Midbrain (tissue), 1 donor: ENCODE measurements around the gene SECTM1.

ENCODE experiments used
- DNase-seq: peaks from one replicate; lab custom pipeline; 2025; lab: John Stamatoyannopoulos, UW

The SECTM1 gene

GRCh38 chr17:82328141-82328993 is 5.2 kb downstream of the SECTM1 start:
- no peak for DNase-seq

GRCh38 chr17:82327757-82328140 is 5.8 kb downstream of the SECTM1 start:
- DNase-seq: no peak

- DNase-seq: no peak
These were observed 6.3 kb downstream of the SECTM1 start for GRCh38 chr17:82327289-82327688.

GRCh38 chr17:82325286-82326180 is 8.0 kb downstream of the SECTM1 start:
- no peak for DNase-seq

GRCh38 chr17:82324566-82325285 is 8.8 kb downstream of the SECTM1 start:
- DNase-seq: no peak

GRCh38 chr17:82323514-82324234 is 9.9 kb downstream of the SECTM1 start:
- DNase-seq: no peak

- DNase-seq: no peak
These were observed 10.8 kb downstream of the SECTM1 start for GRCh38 chr17:82322526-82323453.

GRCh38 chr17:82321947-82322466 is 11.6 kb downstream of the SECTM1 start:
- no peak for DNase-seq

GRCh38 chr17:82320956-82321927 is 12.3 kb downstream of the SECTM1 start:
- DNase-seq: no peak

GRCh38 chr17:82320140-82320840 is 13.3 kb downstream of the SECTM1 start:
- DNase-seq: no peak

GRCh38 chr17:82319619-82320062 is 13.9 kb downstream of the SECTM1 start:
- no peak for DNase-seq

- no peak for DNase-seq
These were observed 14.6 kb downstream of the SECTM1 start for GRCh38 chr17:82318772-82319606.

- no peak for DNase-seq
These were observed 15.4 kb downstream of the SECTM1 start for GRCh38 chr17:82318169-82318498.

- no peak for DNase-seq
These were observed 16.0 kb downstream of the SECTM1 start, which contains the start of gene CD7 for GRCh38 chr17:82317394-82318168. CD7 (minus strand) TSS chr17:82317608; CDS start chr17:82317495, 113 bp downstream.

GRCh38 chr17:82316651-82317393 is 16.7 kb downstream of the SECTM1 start:
- DNase-seq: no peak
